HEK293 (cell line): ENCODE data around the gene GNMT.

Experiments
- CTCF ChIA-PET: fragments of 350-600 bp; formaldehyde crosslinking; extraction: SDS; loops from one replicate; lab custom pipeline; 2021; ENCODE audit warnings: antibody characterized with exemption; lab: Yijun Ruan, JAX
- POLR2A ChIA-PET: fragments of 300-600 bp; formaldehyde crosslinking; extraction: SDS; loops from one replicate; lab custom pipeline; 2020; ENCODE audit warnings: antibody characterized with exemption, inconsistent platforms; lab: Yijun Ruan, JAX
- H3K27ac ChIP-seq: fragments of 200-500 bp; sonication (Bioruptor generic); 2 replicates; pipeline ENCODE4 v1.5.1; 2014; ENCODE audit warnings: low read depth, low read length, control low read depth, inconsistent platforms; ENCODE audit errors: extremely low read depth
- H3K36me3 ChIP-seq, 2 experiments: fragments of 200-500 bp in 1 of 2; sonication (Bioruptor generic) in 1 of 2; 1 replicate in 1 of 2; 2 replicates in 1 of 2; pipeline ENCODE4 v1.5.1; 2014 to 2017; ENCODE audit warnings: inconsistent platforms in 2 of 2, low read length in 2 of 2; ENCODE audit not compliant: control insufficient read depth in 2 of 2, insufficient read depth in 1 of 2
- H3K4me1 ChIP-seq: fragments of 200-500 bp; sonication (Bioruptor generic); 2 replicates; pipeline ENCODE4 v1.5.1; 2014; ENCODE audit warnings: mild to moderate bottlenecking, low read length, inconsistent platforms; ENCODE audit not compliant: control insufficient read depth, insufficient read depth
- H3K4me3 ChIP-seq: 2 replicates; pipeline ENCODE4 v1.5.1; 2011; ENCODE audit warnings: low read depth, mild to moderate bottlenecking, control low read depth, low read length, moderate library complexity
- H3K9me3 ChIP-seq: fragments of 200-500 bp; sonication (Bioruptor generic); 2 replicates; pipeline ENCODE4 v1.5.1; 2014; ENCODE audit warnings: low read depth, low read length, inconsistent platforms; ENCODE audit not compliant: control insufficient read depth, insufficient read depth
- BCL11A ChIP-seq: fragments of 450-650 bp; formaldehyde crosslinking; IDR thresholded peaks from 2 replicates; pipeline ENCODE4 v1.5.1; 2016; ENCODE audit warnings: low read depth, missing biosample characterization, missing genetic modification characterization
- KLF7 ChIP-seq: fragments of 450-650 bp; formaldehyde crosslinking; IDR thresholded peaks from 2 replicates; pipeline ENCODE4 v1.5.1; 2016; ENCODE audit warnings: missing biosample characterization, missing genetic modification characterization, borderline replicate concordance
- KLF8 ChIP-seq: fragments of 450-650 bp; formaldehyde crosslinking; IDR thresholded peaks from 2 replicates; pipeline ENCODE4 v1.5.1; 2016; ENCODE audit warnings: missing biosample characterization, missing genetic modification characterization
- MZF1 ChIP-seq: fragments of 450-650 bp; formaldehyde crosslinking; IDR thresholded peaks from 2 replicates; pipeline ENCODE4 v1.5.1; 2017; ENCODE audit warnings: missing biosample characterization, missing genetic modification characterization, borderline replicate concordance
- ZBTB20 ChIP-seq: fragments of 450-650 bp; formaldehyde crosslinking; IDR thresholded peaks from 2 replicates; pipeline ENCODE4 v1.5.1; 2016; ENCODE audit warnings: missing biosample characterization, missing genetic modification characterization
- ZFP3 ChIP-seq: fragments of 450-650 bp; formaldehyde crosslinking; IDR thresholded peaks from 2 replicates; pipeline ENCODE4 v1.5.1; 2016; ENCODE audit warnings: low read depth, missing biosample characterization, missing genetic modification characterization
- ZFP41 ChIP-seq: fragments of 450-650 bp; formaldehyde crosslinking; IDR thresholded peaks from 2 replicates; pipeline ENCODE4 v1.5.1; 2016; ENCODE audit warnings: missing biosample characterization, missing genetic modification characterization, borderline replicate concordance
- ZNF112 ChIP-seq: fragments of 450-650 bp; formaldehyde crosslinking; IDR thresholded peaks from 2 replicates; pipeline ENCODE4 v1.5.0; 2017; ENCODE audit warnings: missing biosample characterization, missing genetic modification characterization
- ZNF114 ChIP-seq: fragments of 450-650 bp; formaldehyde crosslinking; IDR thresholded peaks from 2 replicates; pipeline ENCODE4 v1.5.0; 2017; ENCODE audit warnings: missing biosample characterization, missing genetic modification characterization
- ZNF132 ChIP-seq: fragments of 450-650 bp; formaldehyde crosslinking; IDR thresholded peaks from 2 replicates; pipeline ENCODE4 v1.5.1; 2017; ENCODE audit warnings: missing biosample characterization, missing genetic modification characterization, borderline replicate concordance
- ZNF138 ChIP-seq: fragments of 450-650 bp; formaldehyde crosslinking; IDR thresholded peaks from 2 replicates; pipeline ENCODE4 v1.5.1; 2016; ENCODE audit warnings: missing biosample characterization, missing genetic modification characterization, borderline replicate concordance
- ZNF214 ChIP-seq: fragments of 450-650 bp; formaldehyde crosslinking; IDR thresholded peaks from 2 replicates; pipeline ENCODE4 v1.5.1; 2017; ENCODE audit warnings: missing biosample characterization, mild to moderate bottlenecking, missing genetic modification characterization, borderline replicate concordance
- ZNF23 ChIP-seq: fragments of 450-650 bp; formaldehyde crosslinking; IDR thresholded peaks from 2 replicates; pipeline ENCODE4 v1.5.1; 2016; ENCODE audit warnings: missing biosample characterization, missing genetic modification characterization, borderline replicate concordance
- ZNF37A ChIP-seq: fragments of 450-650 bp; IDR thresholded peaks from 2 replicates; pipeline ENCODE4 v1.5.1; 2018; ENCODE audit warnings: missing biosample characterization, missing genetic modification characterization
- ZNF404 ChIP-seq: fragments of 450-650 bp; formaldehyde crosslinking; IDR thresholded peaks from 2 replicates; pipeline ENCODE4 v1.5.1; 2017; ENCODE audit warnings: missing biosample characterization, missing genetic modification characterization
- ZNF423 ChIP-seq: fragments of 450-650 bp; formaldehyde crosslinking; IDR thresholded peaks from 2 replicates; pipeline ENCODE4 v1.5.1; 2016; ENCODE audit warnings: missing biosample characterization, missing genetic modification characterization
- ZNF544 ChIP-seq: fragments of 450-650 bp; formaldehyde crosslinking; IDR thresholded peaks from 2 replicates; pipeline ENCODE4 v1.5.0; 2017; ENCODE audit warnings: missing biosample characterization, missing genetic modification characterization
- ZNF626 ChIP-seq: fragments of 450-650 bp; sonication (Bioruptor Pico); formaldehyde crosslinking; IDR thresholded peaks from 2 replicates; pipeline ENCODE4 v1.5.1; 2018; ENCODE audit warnings: missing biosample characterization, missing genetic modification characterization, inconsistent platforms
- ZNF639 ChIP-seq: fragments of 450-650 bp; formaldehyde crosslinking; IDR thresholded peaks from 2 replicates; pipeline ENCODE4 v1.5.1; 2016; ENCODE audit warnings: missing biosample characterization, missing genetic modification characterization
- ZNF785 ChIP-seq: fragments of 450-650 bp; formaldehyde crosslinking; IDR thresholded peaks from 2 replicates; pipeline ENCODE4 v1.5.1; 2016; ENCODE audit warnings: missing biosample characterization, missing genetic modification characterization
- TF ChIP-seq, protein P1 (sequence below): fragments of 450-650 bp; formaldehyde crosslinking; IDR thresholded peaks from 2 replicates; pipeline ENCODE4 v1.5.1; 2016; ENCODE audit warnings: missing biosample characterization, missing genetic modification characterization

The GNMT gene

GRCh38 chr6:42962502-42963178 lies 2.1 kb downstream of the GNMT start:
- Histone ChIP-seq H3K9me3 (no peaks in the 10 kb centered on the region), H3K36me3 (peaks cover 0 to 41% of the 10 kb centered on the region in 2 experiments; a peak in 2 of 3 replicates), H3K4me3 (no peak overlapping the region), H3K27ac (no peak overlapping the region), H3K4me1 (0 out of 2 replicates have a peak, but pooled peaks cover 4% of the 10 kb centered on the region)
- ChIA-PET CTCF (interaction anchor here (0.6 to 4.0 kb wide), 4 partner anchors 16 to 415 kb away, joined by 3 to 24 read pairs (median 5); no protein-coding TSS in a partner anchor), POLR2A (interaction anchor here (0.5 kb wide), 1 partner anchor 91 kb away, joined by 3 read pairs; the partner anchor contains the start of gene CUL7)
- TF ChIP-seq ZFP3 (no peak), ZNF114 (tag by site-specific recombination) (no peak), ZNF544 (tag by site-specific recombination) (no peak)

GRCh38 chr6:42963179-42963854 lies 2.8 kb downstream of the GNMT start:
- H3K36me3 ChIP-seq, result peaks cover 0 to 41% of the 10 kb centered on the region in 2 experiments; a peak in 2 of 3 replicates
- 0 out of 2 replicates have a peak, but pooled peaks cover 4% of the 10 kb centered on the region for H3K4me1 ChIP-seq
- H3K4me3 ChIP-seq, result no peak overlapping the region
- TF ChIP-seq KLF7 (tag by site-specific recombination), result no peak
- TF ChIP-seq, protein P1, sequence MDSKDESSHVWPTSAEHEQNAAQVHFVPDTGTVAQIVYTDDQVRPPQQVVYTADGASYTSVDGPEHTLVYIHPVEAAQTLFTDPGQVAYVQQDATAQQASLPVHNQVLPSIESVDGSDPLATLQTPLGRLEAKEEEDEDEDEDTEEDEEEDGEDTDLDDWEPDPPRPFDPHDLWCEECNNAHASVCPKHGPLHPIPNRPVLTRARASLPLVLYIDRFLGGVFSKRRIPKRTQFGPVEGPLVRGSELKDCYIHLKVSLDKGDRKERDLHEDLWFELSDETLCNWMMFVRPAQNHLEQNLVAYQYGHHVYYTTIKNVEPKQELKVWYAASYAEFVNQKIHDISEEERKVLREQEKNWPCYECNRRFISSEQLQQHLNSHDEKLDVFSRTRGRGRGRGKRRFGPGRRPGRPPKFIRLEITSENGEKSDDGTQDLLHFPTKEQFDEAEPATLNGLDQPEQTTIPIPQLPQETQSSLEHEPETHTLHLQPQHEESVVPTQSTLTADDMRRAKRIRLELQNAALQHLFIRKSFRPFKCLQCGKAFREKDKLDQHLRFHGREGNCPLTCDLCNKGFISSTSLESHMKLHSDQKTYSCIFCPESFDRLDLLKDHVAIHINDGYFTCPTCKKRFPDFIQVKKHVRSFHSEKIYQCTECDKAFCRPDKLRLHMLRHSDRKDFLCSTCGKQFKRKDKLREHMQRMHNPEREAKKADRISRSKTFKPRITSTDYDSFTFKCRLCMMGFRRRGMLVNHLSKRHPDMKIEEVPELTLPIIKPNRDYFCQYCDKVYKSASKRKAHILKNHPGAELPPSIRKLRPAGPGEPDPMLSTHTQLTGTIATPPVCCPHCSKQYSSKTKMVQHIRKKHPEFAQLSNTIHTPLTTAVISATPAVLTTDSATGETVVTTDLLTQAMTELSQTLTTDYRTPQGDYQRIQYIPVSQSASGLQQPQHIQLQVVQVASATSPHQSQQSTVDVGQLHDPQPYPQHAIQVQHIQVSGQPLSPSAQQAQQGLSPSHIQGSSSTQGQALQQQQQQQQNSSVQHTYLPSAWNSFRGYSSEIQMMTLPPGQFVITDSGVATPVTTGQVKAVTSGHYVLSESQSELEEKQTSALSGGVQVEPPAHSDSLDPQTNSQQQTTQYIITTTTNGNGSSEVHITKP (tag by site-specific recombination), result no peak
- TF ChIP-seq BCL11A (tag by site-specific recombination), result no peak
- TF ChIP-seq ZFP41 (tag by site-specific recombination), result no peak
- TF ChIP-seq ZNF785, result no peak
- no peak for TF ChIP-seq ZNF404 (tag by site-specific recombination)
- TF ChIP-seq MZF1 (tag by site-specific recombination), result no peak
- TF ChIP-seq ZNF544 (tag by site-specific recombination), result no peak
- TF ChIP-seq KLF8 (tag by site-specific recombination), result no peak
- no peak for TF ChIP-seq ZNF214 (tag by site-specific recombination)
- TF ChIP-seq ZNF37A (tag by site-specific recombination), result no peak
- ChIA-PET CTCF (interaction anchor here (0.6 to 4.0 kb wide), 11 partner anchors 10 to 414 kb away, joined by 3 to 24 read pairs (median 4); partner anchors contain the start of genes CNPY3 and PEX6), POLR2A (no interaction called here)
- no peaks in the 10 kb centered on the region for H3K9me3 ChIP-seq
- H3K27ac ChIP-seq, result no peak overlapping the region

DNA sequence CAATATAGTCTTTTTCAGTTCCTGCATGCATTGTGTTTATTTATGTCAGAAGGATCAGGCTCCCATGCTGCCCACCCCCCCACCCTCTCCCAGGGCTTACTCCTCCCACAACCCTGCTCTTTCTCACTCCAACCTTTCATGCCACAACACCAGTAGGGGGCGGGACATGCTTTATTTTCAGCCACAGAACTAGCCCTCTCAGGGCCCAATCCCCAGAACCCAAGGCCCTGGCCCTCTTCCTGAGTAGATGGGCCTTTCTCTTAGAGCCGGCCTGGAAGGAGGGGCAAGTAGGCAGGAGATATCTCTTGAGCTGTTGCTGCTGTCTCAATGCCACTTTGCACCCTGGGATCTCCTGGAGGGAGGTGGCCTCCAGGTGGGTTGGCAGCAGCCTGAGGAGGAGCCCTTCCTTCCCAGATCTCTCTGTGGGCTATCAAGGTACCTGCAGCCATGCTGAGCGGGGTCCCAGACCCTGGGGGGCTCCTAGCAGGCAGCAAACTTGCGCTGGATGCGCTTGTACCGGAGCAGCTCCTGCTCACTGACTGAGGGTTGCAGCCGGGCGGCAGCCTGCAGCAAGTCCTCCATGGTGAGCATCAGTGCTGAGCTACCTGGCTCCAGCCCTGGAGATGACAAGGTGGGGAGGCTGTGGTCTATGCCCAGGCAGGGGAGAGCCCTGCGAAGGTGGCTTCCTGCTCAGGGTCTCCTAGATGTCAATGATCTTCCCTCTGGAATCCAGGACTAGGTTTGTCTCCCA lies 3.5 kb downstream of the GNMT start:
- H3K4me3 ChIP-seq, result no peak overlapping the region
- peaks cover 0 to 47% of the 10 kb centered on the region in 2 experiments; a peak in 2 of 3 replicates for H3K36me3 ChIP-seq
- CTCF ChIA-PET, result interaction anchor here (0.5 to 4.0 kb wide), 23 partner anchors 9 to 645 kb away, joined by 3 to 24 read pairs (median 3); partner anchors contain the start of genes CNPY3, CUL7, PEX6 and RRP36
- POLR2A ChIA-PET, result interaction anchor here (0.7 to 2.8 kb wide), 5 partner anchors 10 to 49 kb away, joined by 3 to 11 read pairs (median 3); partner anchors contain the start of genes PEX6 and PPP2R5D
- 0 out of 2 replicates have a peak, but pooled peaks cover 4% of the 10 kb centered on the region for H3K4me1 ChIP-seq
- H3K27ac ChIP-seq, result no peak overlapping the region; the same call in 1 of the 2 replicates
- H3K9me3 ChIP-seq, result no peaks in the 10 kb centered on the region
- TF ChIP-seq ZBTB20 (tag by site-specific recombination), result no peak
- TF ChIP-seq KLF8 (tag by site-specific recombination), result no peak
- TF ChIP-seq ZNF639 (tag by site-specific recombination), result no peak
- TF ChIP-seq ZNF626, result no peak
- TF ChIP-seq ZNF423 (tag by site-specific recombination), result no peak
- TF ChIP-seq ZNF138 (tag by site-specific recombination), result no peak
- TF ChIP-seq ZNF132 (tag by site-specific recombination), result no peak
- no peak for TF ChIP-seq ZNF112 (tag by site-specific recombination)
- no peak for TF ChIP-seq ZNF23
